ENCODE measurements around the gene DIPK1B. TPM values are rescaled to one million over a fixed set of nuclear protein-coding genes. Genes with fewer than 3 reads are reported as not detected.

DIPK1B gene
- total RNA-seq, 1 experiment from 2014 or later, result not detected

DNA sequence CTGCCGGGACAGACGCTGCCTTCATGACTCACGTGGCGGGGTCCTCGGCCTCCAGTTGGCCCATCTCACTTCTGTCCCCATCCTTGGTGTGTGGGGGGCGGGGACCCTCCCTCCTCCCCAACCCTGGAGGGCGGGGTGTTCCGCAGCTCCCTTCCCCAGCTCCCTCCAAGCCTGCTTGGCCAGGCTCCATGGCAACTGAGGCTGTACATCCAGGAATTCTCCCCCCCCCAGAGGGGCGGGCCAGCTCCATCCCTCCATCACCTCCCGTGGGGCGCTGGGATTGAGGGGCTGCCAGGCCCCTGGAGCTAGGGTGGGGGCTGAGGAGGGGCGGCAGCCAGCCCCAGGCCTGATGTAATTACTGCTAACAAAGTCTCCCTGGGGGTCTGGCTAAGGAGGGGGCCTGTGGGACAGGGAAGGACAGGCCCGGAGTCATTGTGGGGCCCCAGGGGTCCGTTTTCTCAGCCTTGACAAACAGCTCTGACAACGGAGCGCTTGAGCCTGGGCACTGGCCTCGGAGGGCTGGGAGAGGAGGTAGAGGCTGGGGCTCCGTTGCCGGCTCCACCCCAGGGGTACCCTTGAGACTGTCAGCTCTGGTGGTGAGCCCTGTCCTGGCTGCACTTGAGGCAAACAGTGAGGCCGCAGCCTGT, 8.0 kb downstream of the DIPK1B start:
- no peak for DNase-seq (ENCODE audit: low spot score)

GRCh38 chr9:136720898-136721338, 8.5 kb downstream of the DIPK1B start:
- DNase-seq (ENCODE audit: low spot score), result no peak

- no peak for DNase-seq (ENCODE audit: low spot score)
These were observed 9.1 kb downstream of the DIPK1B start for GRCh38 chr9:136721339-136722092.

GRCh38 chr9:136722093-136722968, 10.0 kb downstream of the DIPK1B start:
- DNase-seq (ENCODE audit: low spot score), result no peak

GRCh38 chr9:136722969-136723356, 10.6 kb downstream of the DIPK1B start:
- no peak for DNase-seq (ENCODE audit: low spot score)

DNA sequence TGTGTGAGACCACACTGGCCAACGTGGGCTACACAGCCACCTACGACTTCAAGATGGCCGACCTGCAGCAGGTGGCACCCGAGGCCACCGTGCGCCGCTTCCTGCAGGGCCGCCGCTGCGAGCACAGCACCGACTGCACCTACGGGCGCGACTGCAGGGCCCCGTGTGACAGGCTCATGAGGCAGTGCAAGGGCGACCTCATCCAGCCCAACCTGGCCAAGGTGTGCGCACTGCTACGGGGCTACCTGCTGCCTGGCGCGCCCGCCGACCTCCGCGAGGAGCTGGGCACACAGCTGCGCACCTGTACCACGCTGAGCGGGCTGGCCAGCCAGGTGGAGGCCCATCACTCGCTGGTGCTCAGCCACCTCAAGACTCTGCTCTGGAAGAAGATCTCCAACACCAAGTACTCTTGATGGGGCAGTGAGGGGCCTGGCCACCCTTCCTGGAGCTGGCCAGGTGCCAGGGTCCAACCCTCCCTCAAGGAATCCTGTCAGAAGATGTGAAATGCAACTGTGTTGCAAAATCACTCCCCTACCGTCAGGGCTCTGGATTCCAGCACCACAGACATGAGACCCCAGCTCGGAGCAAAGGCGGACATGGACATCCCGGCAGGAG, 11.1 kb downstream of the DIPK1B start:
- DNase-seq (ENCODE audit: low spot score), result no peak

DNA sequence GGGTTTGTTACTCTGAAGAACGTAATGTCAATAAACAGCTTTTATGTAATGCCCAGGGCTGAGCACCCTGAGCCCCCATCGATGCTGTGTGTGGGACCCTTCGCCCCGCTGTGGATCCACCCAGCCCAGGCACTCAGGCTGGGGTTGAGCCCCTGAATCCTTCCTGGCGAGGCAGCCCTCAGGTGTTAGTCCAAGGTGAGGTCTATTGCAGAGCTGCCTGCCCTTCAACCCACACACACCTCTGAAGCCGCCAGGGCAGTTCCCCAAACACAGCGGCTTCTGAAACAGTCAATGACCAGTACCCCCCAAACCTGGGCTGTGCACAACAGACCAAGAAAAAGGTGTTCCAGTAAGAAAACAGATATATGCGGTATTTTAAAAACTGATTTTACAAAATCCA, 11.6 kb downstream of the DIPK1B start:
- no peak for DNase-seq (ENCODE audit: low spot score)

DNA sequence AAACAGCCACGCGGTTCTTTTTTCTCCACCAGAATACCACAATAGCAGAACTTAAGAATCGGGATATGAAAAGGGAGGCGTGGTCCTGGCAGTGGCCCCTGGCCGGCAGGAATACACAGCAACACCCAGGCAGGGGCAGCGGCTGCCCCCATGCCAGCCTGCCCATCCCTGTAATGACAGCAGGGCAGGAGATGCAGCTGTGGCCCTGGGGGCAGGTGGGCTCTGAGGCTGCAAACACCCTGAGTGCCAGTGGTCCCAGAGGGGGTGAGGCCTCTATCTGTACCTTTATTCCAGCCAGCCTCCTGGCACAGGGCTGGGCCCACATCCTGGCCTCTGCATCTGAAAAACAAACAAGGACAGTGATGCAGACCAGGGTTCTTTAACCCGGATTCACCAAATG, 12.4 kb downstream of the DIPK1B start:
- DNase-seq (ENCODE audit: low spot score), result no peak

DNA sequence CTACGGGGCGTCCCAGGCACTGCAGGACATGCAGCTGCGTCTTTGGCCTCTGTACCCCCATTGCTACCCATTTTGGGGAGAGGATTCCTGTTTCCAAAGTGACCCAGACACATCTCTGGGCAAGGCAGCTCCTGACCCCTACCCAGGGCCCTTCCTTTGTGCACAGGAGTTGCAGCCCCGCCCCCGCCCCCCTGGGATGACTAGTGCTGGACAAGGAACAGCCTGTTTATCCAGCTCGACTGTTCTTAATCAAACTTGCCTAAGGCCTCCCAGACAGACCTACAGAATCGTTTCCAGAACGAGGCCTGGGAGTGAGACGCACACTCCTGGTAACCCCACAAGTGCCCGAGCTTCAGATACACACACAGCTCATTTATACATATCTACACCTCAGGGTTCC, 13.2 kb downstream of the DIPK1B start:
- no peak for DNase-seq (ENCODE audit: low spot score)

- DNase-seq (ENCODE audit: low spot score), result no peak
These were observed 13.7 kb downstream of the DIPK1B start for GRCh38 chr9:136726118-136726517.

DNA sequence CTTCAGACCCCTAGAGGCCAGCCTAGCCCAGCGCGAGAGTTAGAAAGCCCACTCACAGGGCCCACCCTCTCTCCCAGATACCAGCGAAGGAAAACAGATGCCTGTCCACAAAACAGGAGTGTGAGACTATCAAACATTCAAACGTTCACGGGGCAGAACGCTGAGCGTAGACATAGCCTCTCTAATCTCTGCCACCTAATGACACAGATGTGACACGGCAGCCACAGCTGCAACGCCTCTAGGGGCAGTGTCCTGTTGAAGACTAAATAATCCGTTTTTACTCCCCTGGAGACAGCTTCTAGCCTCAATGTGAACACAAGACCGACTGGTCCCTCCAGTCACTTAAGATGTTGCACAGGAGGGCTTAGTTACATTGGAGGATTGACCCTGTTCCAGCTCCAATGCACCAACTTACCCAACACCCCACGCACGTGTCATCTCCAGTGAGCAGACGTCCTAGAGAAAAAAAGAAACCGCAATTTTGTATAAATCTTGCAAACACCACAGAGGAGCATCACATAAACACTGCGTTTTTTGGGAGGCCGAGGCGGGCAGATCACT, 14.3 kb downstream of the DIPK1B start:
- peak; percentile 74 for DNase-seq (ENCODE audit: low spot score)

- DNase-seq (ENCODE audit: low spot score), result peak; percentile 87
These were observed 15.7 kb downstream of the DIPK1B start for GRCh38 chr9:136728080-136728547.

GRCh38 chr9:136728548-136729123, 16.3 kb downstream of the DIPK1B start:
- peak; percentile 44 for DNase-seq (ENCODE audit: low spot score)

GRCh38 chr9:136729144-136729543, 16.8 kb downstream of the DIPK1B start:
- DNase-seq (ENCODE audit: low spot score), result no peak

- DNase-seq (ENCODE audit: low spot score), result no peak
These were observed 17.6 kb downstream of the DIPK1B start for GRCh38 chr9:136729926-136730325.

GRCh38 chr9:136732444-136733178, 20.2 kb downstream of the DIPK1B start:
- no peak for DNase-seq (ENCODE audit: low spot score)

- no peak for DNase-seq (ENCODE audit: low spot score)
These were observed 21.2 kb downstream of the DIPK1B start for GRCh38 chr9:136733611-136734010.

DNA sequence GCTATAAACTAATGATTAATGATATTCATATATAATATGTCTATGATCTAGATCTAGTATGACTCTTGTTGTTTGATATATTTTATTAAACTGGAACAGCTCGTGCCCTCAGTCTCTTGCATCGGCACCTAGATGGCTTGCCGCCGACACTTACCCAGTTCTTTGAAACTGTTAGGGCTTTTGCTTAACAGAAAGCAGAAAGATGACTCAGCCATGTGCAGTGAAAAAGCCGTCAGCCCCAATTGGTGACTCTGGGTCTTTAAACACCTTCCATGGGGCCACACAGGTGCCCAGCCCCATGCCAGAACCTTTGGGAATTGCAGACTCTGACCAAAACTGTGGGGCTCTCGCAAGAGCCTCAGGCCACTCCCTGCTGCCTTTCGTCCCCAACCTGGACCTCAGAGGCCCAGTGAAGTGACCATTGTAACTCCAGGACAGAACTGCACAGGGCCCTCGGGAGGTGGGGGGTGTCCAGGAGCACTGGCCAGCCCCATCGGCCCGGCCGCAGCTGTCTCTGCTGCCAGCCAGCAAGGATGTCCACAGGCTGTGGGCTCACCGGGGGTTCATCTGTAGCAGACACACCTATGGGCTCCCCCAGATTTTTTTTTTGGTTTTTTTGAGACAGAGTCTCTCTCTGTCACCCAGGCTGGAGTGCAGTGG, 22.6 kb downstream of the DIPK1B start:
- no peak for DNase-seq (ENCODE audit: low spot score)

- no peak for DNase-seq (ENCODE audit: low spot score)
These were observed 23.6 kb downstream of the DIPK1B start for GRCh38 chr9:136735812-136736480.
